Sigmoid colon (tissue), 4 donors: ENCODE measurements around the gene HCRT.
"Not testable (repeated sequence)": the region's sequence is repeated elsewhere in the genome, so short reads cannot be mapped to it uniquely, and the experiment has no call there.

ENCODE experiments used
- EP300 ChIP-seq, 4 donors: sonication (generic); formaldehyde crosslinking; IDR thresholded peaks; one replicate each; pipeline ENCODE4 v1.6.1; 2017; ENCODE audit warnings: antibody characterized with exemption in 4 of 4
- POLR2A ChIP-seq, 2 donors: fragments of 450-650 bp; IDR thresholded peaks; one replicate each; pipeline ENCODE4 v1.6.1; 2016; ENCODE audit warnings: antibody characterized with exemption in 2 of 2, mild to moderate bottlenecking in 2 of 2, moderate library complexity in 2 of 2
- POLR2AphosphoS5 ChIP-seq, 4 donors: sonication (generic); formaldehyde crosslinking; IDR thresholded peaks; one replicate each; pipeline ENCODE4 v1.6.1; 2017; ENCODE audit warnings: antibody characterized with exemption in 4 of 4
- TF ChIP-seq, protein P1 (sequence below), 4 experiments: fragments of 450-650 bp in 3 of 4; fragments of 200-600 bp in 1 of 4; IDR thresholded peaks; one replicate each; pipeline ENCODE4 v1.5.1; 2016 to 2019; ENCODE audit warnings: antibody characterized with exemption in 4 of 4, mild to moderate bottlenecking in 3 of 4, moderate library complexity in 2 of 4

- TF ChIP-seq, protein P1, sequence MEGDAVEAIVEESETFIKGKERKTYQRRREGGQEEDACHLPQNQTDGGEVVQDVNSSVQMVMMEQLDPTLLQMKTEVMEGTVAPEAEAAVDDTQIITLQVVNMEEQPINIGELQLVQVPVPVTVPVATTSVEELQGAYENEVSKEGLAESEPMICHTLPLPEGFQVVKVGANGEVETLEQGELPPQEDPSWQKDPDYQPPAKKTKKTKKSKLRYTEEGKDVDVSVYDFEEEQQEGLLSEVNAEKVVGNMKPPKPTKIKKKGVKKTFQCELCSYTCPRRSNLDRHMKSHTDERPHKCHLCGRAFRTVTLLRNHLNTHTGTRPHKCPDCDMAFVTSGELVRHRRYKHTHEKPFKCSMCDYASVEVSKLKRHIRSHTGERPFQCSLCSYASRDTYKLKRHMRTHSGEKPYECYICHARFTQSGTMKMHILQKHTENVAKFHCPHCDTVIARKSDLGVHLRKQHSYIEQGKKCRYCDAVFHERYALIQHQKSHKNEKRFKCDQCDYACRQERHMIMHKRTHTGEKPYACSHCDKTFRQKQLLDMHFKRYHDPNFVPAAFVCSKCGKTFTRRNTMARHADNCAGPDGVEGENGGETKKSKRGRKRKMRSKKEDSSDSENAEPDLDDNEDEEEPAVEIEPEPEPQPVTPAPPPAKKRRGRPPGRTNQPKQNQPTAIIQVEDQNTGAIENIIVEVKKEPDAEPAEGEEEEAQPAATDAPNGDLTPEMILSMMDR (IDR thresholded peaks at IDR 0.05) = not testable (repeated sequence)
- not testable (repeated sequence) for TF ChIP-seq EP300, POLR2A, POLR2AphosphoS5 (IDR thresholded peaks at IDR 0.05)
Measured at GRCh38 chr17:42143138-42143537, 42.1 kb downstream of the HCRT start.
